ENCODE data around the gene HASPIN.
A peak's percentile ranks its signal among the peaks of the same experiment; 100 is the strongest.

The HASPIN gene

GRCh38 chr17:3710951-3711383, 12.7 kb upstream of the HASPIN start:
- Histone ChIP-seq H3K4me2 (ENCODE audit: low read length, poor library complexity, severe bottlenecking) (no peak overlapping the region), H3K4me1 (ENCODE audit: control insufficient read depth, insufficient read depth, low read depth, low read length) (no peaks in the 10 kb centered on the region), H3K14ac (ENCODE audit: low read length in 2 of 2) (no peak overlapping the region), H3K9me3 (ENCODE audit: control insufficient read depth, low read length) (no peaks in the 10 kb centered on the region), H3K4me3 (ENCODE audit: insufficient read depth in 1 of 2, low read depth in 1 of 2, low read length in 2 of 2) (no peak overlapping the region), H2BK12ac (ENCODE audit: low read length in 2 of 2) (no peak overlapping the region), H3K27me3 (ENCODE audit: control insufficient read depth in 1 of 2, insufficient read depth in 1 of 2, low read length in 2 of 2) (no peaks in the 10 kb centered on the region), H4K8ac (ENCODE audit: low read length) (no peak overlapping the region), H2BK5ac (ENCODE audit: low read depth, low read length, poor library complexity, severe bottlenecking) (no peak overlapping the region), H2AK5ac (ENCODE audit: low read length, severe bottlenecking) (no peak overlapping the region), H4K91ac (ENCODE audit: low read length) (no peak overlapping the region), H3K79me1 (replicated peaks; ENCODE audit: low read length, poor library complexity, severe bottlenecking) (peaks cover 2% of the 10 kb centered on the region), H3K23ac (ENCODE audit: low read length in 2 of 2) (no peak overlapping the region), H3K36me3 (ENCODE audit: control insufficient read depth in 1 of 2, insufficient read depth in 2 of 2, low read depth in 1 of 2, low read length in 2 of 2) (peaks cover 25 to 31% of the 10 kb centered on the region in 2 experiments), H3K9ac (ENCODE audit: low read length) (no peak overlapping the region), H3K4ac (ENCODE audit: low read depth in 1 of 2, low read length in 2 of 2) (no peak overlapping the region), H2BK15ac (ENCODE audit: low read depth, poor library complexity, severe bottlenecking) (no peak overlapping the region), H3K27ac (ENCODE audit: low read length, poor library complexity, severe bottlenecking) (no peak overlapping the region), H3K18ac (ENCODE audit: low read depth in 1 of 2, low read length in 2 of 2) (no peak overlapping the region), H2AFZ (ENCODE audit: low read depth, low read length) (no peak overlapping the region), H2BK120ac (ENCODE audit: low read depth, low read length) (no peak overlapping the region)
- 72% methylated on average over 5 of the region's 5 CpGs for WGBS
- DNase-seq = peak; percentile 41

GRCh38 chr17:3712811-3713463, 10.8 kb upstream of the HASPIN start:
- Histone ChIP-seq H3K9ac (ENCODE audit: low read length) (no peak overlapping the region), H4K8ac (ENCODE audit: low read length) (no peak overlapping the region), H3K4me1 (ENCODE audit: control insufficient read depth, insufficient read depth, low read depth, low read length) (no peaks in the 10 kb centered on the region), H3K23ac (ENCODE audit: low read length in 2 of 2) (no peak overlapping the region), H3K79me1 (replicated peaks; ENCODE audit: low read length, poor library complexity, severe bottlenecking) (peaks cover 11% of the 10 kb centered on the region), H3K36me3 (ENCODE audit: control insufficient read depth in 1 of 2, insufficient read depth in 2 of 2, low read depth in 1 of 2, low read length in 2 of 2) (peaks cover 39 to 51% of the 10 kb centered on the region in 2 experiments), H3K4me2 (ENCODE audit: low read length, poor library complexity, severe bottlenecking) (no peak overlapping the region), H2AFZ (ENCODE audit: low read depth, low read length) (no peak overlapping the region), H3K14ac (ENCODE audit: low read length in 2 of 2) (no peak overlapping the region), H2BK120ac (ENCODE audit: low read depth, low read length) (no peak overlapping the region), H3K4me3 (ENCODE audit: insufficient read depth in 1 of 2, low read depth in 1 of 2, low read length in 2 of 2) (no peak overlapping the region), H2BK15ac (ENCODE audit: low read depth, poor library complexity, severe bottlenecking) (no peak overlapping the region), H2BK5ac (ENCODE audit: low read depth, low read length, poor library complexity, severe bottlenecking) (no peak overlapping the region), H4K91ac (ENCODE audit: low read length) (no peak overlapping the region), H3K27me3 (ENCODE audit: control insufficient read depth in 1 of 2, insufficient read depth in 1 of 2, low read length in 2 of 2) (no peaks in the 10 kb centered on the region), H3K9me3 (ENCODE audit: control insufficient read depth, low read length) (no peaks in the 10 kb centered on the region), H2AK5ac (ENCODE audit: low read length, severe bottlenecking) (no peak overlapping the region), H3K4ac (ENCODE audit: low read depth in 1 of 2, low read length in 2 of 2) (no peak overlapping the region), H3K27ac (ENCODE audit: low read length, poor library complexity, severe bottlenecking) (no peak overlapping the region), H2BK12ac (ENCODE audit: low read length in 2 of 2) (no peak overlapping the region), H3K18ac (ENCODE audit: low read depth in 1 of 2, low read length in 2 of 2) (no peak overlapping the region)
- DNase-seq = peak; percentile 52
- 64% methylated on average over 13 of the region's 13 CpGs for WGBS

- H3K4ac ChIP-seq (ENCODE audit: low read depth in 1 of 2, low read length in 2 of 2) = no peak overlapping the region
- no peaks in the 10 kb centered on the region for H3K27me3 ChIP-seq (ENCODE audit: control insufficient read depth in 1 of 2, insufficient read depth in 1 of 2, low read length in 2 of 2)
- H4K8ac ChIP-seq (ENCODE audit: low read length) = no peak overlapping the region
- no peaks in the 10 kb centered on the region for H3K9me3 ChIP-seq (ENCODE audit: control insufficient read depth, low read length)
- WGBS = 98% methylated on average over 4 of the region's 8 CpGs
- no peak overlapping the region for H2BK5ac ChIP-seq (ENCODE audit: low read depth, low read length, poor library complexity, severe bottlenecking)
- peaks cover 15% of the 10 kb centered on the region for H3K79me1 ChIP-seq (replicated peaks; ENCODE audit: low read length, poor library complexity, severe bottlenecking)
- no peak overlapping the region for H2BK120ac ChIP-seq (ENCODE audit: low read depth, low read length)
- H3K9ac ChIP-seq (ENCODE audit: low read length) = no peak overlapping the region
- no peak for DNase-seq
- no peak overlapping the region for H3K23ac ChIP-seq (ENCODE audit: low read length in 2 of 2)
- H2BK15ac ChIP-seq (ENCODE audit: low read depth, poor library complexity, severe bottlenecking) = no peak overlapping the region
- no peak overlapping the region for H2AK5ac ChIP-seq (ENCODE audit: low read length, severe bottlenecking)
- H3K18ac ChIP-seq (ENCODE audit: low read depth in 1 of 2, low read length in 2 of 2) = no peak overlapping the region
- H4K91ac ChIP-seq (ENCODE audit: low read length) = no peak overlapping the region
- peaks cover 43 to 65% of the 10 kb centered on the region in 2 experiments for H3K36me3 ChIP-seq (ENCODE audit: control insufficient read depth in 1 of 2, insufficient read depth in 2 of 2, low read depth in 1 of 2, low read length in 2 of 2)
- H3K27ac ChIP-seq (ENCODE audit: low read length, poor library complexity, severe bottlenecking) = no peak overlapping the region
- H2BK12ac ChIP-seq (ENCODE audit: low read length in 2 of 2) = no peak overlapping the region
- no peak overlapping the region for H3K4me3 ChIP-seq (ENCODE audit: insufficient read depth in 1 of 2, low read depth in 1 of 2, low read length in 2 of 2)
- H3K4me2 ChIP-seq (ENCODE audit: low read length, poor library complexity, severe bottlenecking) = no peak overlapping the region
- no peak overlapping the region for H2AFZ ChIP-seq (ENCODE audit: low read depth, low read length)
- H3K14ac ChIP-seq (ENCODE audit: low read length in 2 of 2) = no peak overlapping the region
- H3K4me1 ChIP-seq (ENCODE audit: control insufficient read depth, insufficient read depth, low read depth, low read length) = peaks cover 3% of the 10 kb centered on the region
Observed at GRCh38 chr17:3715296-3715695, 8.4 kb upstream of the HASPIN start.

- peaks cover 29 to 55% of the 10 kb centered on the region in 2 experiments for H3K36me3 ChIP-seq (ENCODE audit: control insufficient read depth in 1 of 2, insufficient read depth in 2 of 2, low read depth in 1 of 2, low read length in 2 of 2)
- H3K4me1 ChIP-seq (ENCODE audit: control insufficient read depth, insufficient read depth, low read depth, low read length) = peaks cover 7% of the 10 kb centered on the region
- no peak overlapping the region for H2BK15ac ChIP-seq (ENCODE audit: low read depth, poor library complexity, severe bottlenecking)
- H3K18ac ChIP-seq (ENCODE audit: low read depth in 1 of 2, low read length in 2 of 2) = no peak overlapping the region
- no peak overlapping the region for H4K8ac ChIP-seq (ENCODE audit: low read length)
- no peak overlapping the region for H3K4ac ChIP-seq (ENCODE audit: low read depth in 1 of 2, low read length in 2 of 2)
- H2BK5ac ChIP-seq (ENCODE audit: low read depth, low read length, poor library complexity, severe bottlenecking) = no peak overlapping the region
- WGBS = 87% methylated on average over 4 of the region's 4 CpGs
- no peak overlapping the region for H2BK120ac ChIP-seq (ENCODE audit: low read depth, low read length)
- DNase-seq = peak; percentile 84
- H3K9me3 ChIP-seq (ENCODE audit: control insufficient read depth, low read length) = no peaks in the 10 kb centered on the region
- no peak overlapping the region for H4K91ac ChIP-seq (ENCODE audit: low read length)
- H2AFZ ChIP-seq (ENCODE audit: low read depth, low read length) = no peak overlapping the region
- H3K27ac ChIP-seq (ENCODE audit: low read length, poor library complexity, severe bottlenecking) = no peak overlapping the region
- H3K4me3 ChIP-seq (ENCODE audit: insufficient read depth in 1 of 2, low read depth in 1 of 2, low read length in 2 of 2) = no peak overlapping the region
- peaks cover 13% of the 10 kb centered on the region for H3K79me1 ChIP-seq (replicated peaks; ENCODE audit: low read length, poor library complexity, severe bottlenecking)
- H3K4me2 ChIP-seq (ENCODE audit: low read length, poor library complexity, severe bottlenecking) = no peak overlapping the region
- H3K27me3 ChIP-seq (ENCODE audit: control insufficient read depth in 1 of 2, insufficient read depth in 1 of 2, low read length in 2 of 2) = no peaks in the 10 kb centered on the region
- no peak overlapping the region for H3K23ac ChIP-seq (ENCODE audit: low read length in 2 of 2)
- H3K9ac ChIP-seq (ENCODE audit: low read length) = peak overlapping the region; percentile 15
- H2BK12ac ChIP-seq (ENCODE audit: low read length in 2 of 2) = no peak overlapping the region
- no peak overlapping the region for H2AK5ac ChIP-seq (ENCODE audit: low read length, severe bottlenecking)
- H3K14ac ChIP-seq (ENCODE audit: low read length in 2 of 2) = no peak overlapping the region
Observed at GRCh38 chr17:3718201-3718600, 5.5 kb upstream of the HASPIN start.
